NCI-H2171 treated with DMSO at 0.1 percent for 48 hours (cell line): ENCODE results near the gene MTUS2.

Experiments used
- DNase-seq: peaks from one replicate; lab custom pipeline; 2025; lab: John Stamatoyannopoulos, UW

MTUS2 gene

GRCh38 chr13:29239653-29240525 lies 419.8 kb downstream of the MTUS2 start:
- DNase-seq, result no peak

DNA sequence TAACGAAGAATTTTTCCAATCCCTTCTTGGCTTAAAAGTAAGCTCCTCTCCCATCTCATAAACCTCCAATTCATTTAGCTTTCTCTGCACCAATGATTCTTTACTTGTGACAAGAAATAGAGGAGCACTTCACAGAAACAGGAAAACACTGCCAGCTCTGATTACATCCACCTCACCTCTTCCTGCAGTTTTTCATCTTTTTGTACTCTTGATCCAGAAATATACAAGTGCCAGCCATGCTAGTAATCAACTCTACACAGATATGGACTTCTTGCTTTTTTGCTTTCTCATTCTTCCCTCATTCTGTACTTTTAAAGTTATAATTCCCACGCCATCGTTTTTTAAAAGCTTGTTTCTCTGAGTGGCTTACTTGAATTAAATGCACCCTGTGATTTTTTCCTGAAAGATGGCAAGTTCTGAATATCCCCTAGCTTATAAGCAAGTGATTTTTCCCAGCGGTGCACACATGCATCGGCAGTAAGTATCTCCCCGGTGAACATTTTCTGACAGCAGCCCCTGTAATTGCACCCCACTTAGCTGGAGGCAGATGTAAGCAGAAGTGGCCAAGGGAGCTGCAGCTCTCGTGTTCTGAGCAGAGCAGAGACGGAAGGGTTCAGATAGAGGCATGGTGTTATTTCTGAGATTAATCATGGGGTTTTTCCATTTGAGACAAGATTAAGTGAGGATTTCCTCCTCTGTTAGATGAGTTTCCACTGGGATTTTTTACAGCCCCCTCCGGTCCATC lies 434.7 kb downstream of the MTUS2 start:
- no peak for DNase-seq

- DNase-seq, result no peak
These were observed 435.4 kb downstream of the MTUS2 start for GRCh38 chr13:29255567-29255966.

DNA sequence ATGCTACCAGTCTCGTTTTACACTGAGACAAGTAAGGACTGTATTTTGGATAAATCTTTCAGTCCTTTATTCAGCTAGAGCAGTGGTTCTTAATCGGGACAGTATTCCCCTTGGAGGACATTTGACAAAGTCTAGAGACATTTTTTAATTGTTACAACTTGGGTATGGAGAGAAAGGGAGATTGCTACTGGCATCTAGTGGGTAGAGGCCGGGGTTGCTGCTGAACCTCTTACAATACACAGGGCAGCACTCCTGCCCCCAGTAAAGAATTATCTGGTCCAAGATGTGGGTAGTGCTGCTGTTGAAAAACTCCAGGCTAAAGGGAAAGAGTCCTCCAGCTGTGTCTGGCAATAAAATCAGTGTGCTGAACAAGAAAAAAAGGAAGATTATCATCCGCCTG lies 440.5 kb downstream of the MTUS2 start:
- DNase-seq, result no peak

DNA sequence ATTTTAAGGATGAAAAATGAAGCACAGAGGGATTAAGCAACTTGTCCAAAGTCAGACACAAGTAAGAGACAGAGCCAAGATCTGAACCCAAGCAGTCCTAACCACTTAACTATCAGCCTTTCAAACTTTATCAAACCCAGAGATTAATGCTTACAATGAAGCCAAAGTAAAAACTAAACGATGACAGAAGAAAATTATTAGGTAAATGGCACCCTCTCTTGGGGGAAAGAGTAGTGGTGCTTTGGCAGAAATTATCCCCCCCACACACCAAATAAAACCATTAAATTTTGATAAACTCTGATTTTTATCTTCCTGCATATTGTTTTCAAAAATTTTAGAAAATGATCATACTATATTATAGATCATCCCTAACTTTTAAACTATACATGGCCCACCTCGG lies 446.1 kb downstream of the MTUS2 start:
- no peak for DNase-seq

- no peak for DNase-seq
These were observed 446.9 kb downstream of the MTUS2 start for GRCh38 chr13:29266756-29267733.

GRCh38 chr13:29270271-29270985 lies 450.3 kb downstream of the MTUS2 start:
- peak; percentile 8 for DNase-seq

DNA sequence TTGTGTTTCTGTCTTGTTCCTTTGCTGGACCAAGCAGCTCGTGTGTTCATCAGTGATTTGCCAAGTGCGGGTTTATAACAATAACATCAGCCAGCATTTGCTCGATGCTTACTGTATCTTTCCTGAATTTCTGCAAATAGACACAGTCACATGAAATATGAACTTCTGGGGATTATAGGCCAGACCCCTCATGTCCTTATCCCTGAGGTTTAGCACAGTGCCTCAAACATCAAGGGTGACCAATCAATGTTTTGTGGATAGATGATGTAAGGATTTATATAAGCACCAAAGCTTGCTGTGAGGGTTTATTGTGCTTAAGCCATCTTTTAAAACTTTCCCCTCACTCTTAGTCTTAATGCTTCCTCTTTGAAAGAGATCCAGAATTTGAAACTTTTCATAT lies 451.5 kb downstream of the MTUS2 start:
- DNase-seq, result no peak

GRCh38 chr13:29279356-29280254 lies 459.5 kb downstream of the MTUS2 start:
- DNase-seq, result no peak

DNA sequence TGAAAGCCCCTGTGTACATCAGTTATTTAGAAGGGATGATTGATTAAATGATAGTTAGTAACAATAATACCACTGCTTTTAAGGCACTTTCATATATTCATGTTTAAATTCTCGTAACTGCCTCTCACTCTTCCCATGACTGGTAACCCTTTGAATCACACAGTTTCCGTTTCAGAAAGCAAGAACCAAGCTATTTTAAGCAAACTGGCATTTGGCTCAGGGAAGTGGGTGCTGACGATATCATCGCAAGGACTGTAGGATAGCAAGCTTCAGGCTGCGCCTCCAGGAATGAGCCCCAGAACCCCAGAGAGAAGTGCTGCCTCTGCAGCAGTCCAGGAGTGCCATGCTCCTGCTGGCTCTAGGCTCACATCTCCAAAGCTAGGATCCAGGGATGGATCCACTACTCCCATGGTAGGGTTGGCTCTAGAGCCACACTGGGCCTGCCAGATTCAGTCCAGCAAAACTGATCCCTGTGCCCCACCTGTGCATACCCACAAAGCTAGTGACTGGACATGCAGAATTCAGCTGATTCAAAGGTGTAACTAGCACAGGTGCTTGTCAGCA lies 461.9 kb downstream of the MTUS2 start:
- DNase-seq, result no peak

DNA sequence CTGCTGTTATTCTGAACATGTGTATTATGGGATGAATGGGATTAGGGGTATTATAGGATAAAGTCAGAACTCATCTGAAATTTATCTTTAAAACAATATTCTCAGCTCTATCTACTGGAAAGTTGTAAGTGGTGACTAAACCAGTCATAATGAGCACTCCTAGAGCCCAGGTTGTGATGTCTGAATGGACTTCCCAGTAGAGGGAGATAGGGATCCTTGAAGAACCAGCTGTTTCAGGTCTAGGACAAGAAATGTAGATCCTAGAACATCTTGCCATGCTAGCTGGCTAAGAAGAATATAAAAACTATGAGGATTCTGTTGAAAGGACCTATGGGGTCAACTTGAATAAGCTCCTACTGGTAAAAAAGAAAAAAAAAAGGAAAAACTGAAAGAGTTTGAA lies 464.6 kb downstream of the MTUS2 start:
- no peak for DNase-seq

- no peak for DNase-seq
These were observed 467.1 kb downstream of the MTUS2 start for GRCh38 chr13:29287237-29287636.

GRCh38 chr13:29292045-29292444 lies 471.9 kb downstream of the MTUS2 start:
- no peak for DNase-seq

GRCh38 chr13:29294821-29295220 lies 474.7 kb downstream of the MTUS2 start:
- no peak for DNase-seq

- DNase-seq, result no peak
These were observed 480.9 kb downstream of the MTUS2 start for GRCh38 chr13:29301027-29301426.

DNA sequence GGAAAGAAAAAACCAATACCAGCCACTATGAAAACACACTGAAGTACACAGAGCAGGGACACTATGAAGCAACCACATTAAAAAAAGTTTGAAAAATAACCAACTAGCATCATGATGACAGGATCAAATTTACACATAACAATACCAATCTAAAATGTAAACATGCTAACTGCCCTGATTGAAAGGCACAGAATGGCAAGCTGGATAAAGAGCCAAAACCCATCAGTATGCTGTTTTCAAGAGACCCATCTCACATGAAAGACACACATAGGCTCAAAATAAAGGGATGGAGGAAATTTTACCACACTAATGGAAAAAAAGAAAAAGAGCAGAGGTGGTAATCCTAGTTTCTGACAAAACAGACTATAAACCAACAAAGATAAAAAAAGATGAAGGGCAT lies 484.0 kb downstream of the MTUS2 start:
- no peak for DNase-seq

DNA sequence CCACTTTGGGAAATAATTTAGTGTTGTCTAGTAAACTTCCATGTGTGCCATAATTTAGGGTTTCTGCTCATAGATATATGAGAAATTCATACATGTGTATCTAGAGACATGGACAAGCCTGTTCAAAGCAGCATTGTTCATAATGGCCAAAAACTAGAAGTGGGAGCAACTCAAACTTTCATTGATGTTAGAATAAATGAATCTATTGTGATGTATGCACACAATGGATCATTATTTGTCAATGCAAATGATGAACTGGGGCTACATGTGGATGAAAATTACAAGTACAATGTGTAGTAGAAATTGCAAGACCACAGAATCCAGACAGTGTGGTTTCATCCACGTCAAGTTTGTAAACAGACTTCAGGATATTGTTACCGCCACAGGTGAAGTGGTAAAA lies 490.7 kb downstream of the MTUS2 start:
- no peak for DNase-seq

GRCh38 chr13:29315847-29316246 lies 495.7 kb downstream of the MTUS2 start:
- DNase-seq, result no peak

DNA sequence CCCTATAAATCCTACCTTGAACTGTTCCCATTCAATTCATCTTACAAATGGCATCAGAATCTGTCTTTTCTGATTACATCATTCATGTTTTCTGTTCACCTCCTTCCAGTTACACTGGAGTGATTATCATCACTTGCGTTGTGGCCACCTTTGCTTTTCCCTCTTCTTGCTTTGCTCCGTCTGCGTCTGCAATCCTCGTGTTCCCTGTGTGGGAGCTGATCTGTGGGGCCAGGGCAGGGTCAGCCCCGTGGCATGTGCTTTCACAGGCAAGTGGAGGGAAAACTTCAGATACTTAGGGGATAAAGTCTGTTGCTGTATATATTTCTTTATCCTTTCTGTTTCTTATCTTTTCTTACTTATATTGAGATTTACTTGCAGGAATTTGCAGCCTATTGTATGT lies 497.7 kb downstream of the MTUS2 start:
- no peak for DNase-seq

GRCh38 chr13:29318741-29319140 lies 498.6 kb downstream of the MTUS2 start:
- DNase-seq, result no peak
